Neural progenitor cell (in vitro differentiated cells): ENCODE measurements around the gene F8. TPM values are rescaled to one million over a fixed set of nuclear protein-coding genes. Genes with fewer than 3 reads are reported as not detected.
A peak's percentile ranks its signal among the peaks of the same experiment; 100 is the strongest.
"Not testable (repeated sequence)": the region's sequence is repeated elsewhere in the genome, so short reads cannot be mapped to it uniquely, and the experiment has no call there.

Experiments
- DNase-seq: peaks from one replicate; pipeline ENCODE4 v3.0.0-alpha.2; 2016; ENCODE audit warnings: low spot score
- H2AFZ ChIP-seq: fragments of 200-600 bp; sonication (generic); replicated peaks from 2 replicates; pipeline ENCODE4 v1.6.1; 2016; ENCODE audit warnings: antibody characterized with exemption
- H3F3A ChIP-seq: fragments of 200-600 bp; sonication (generic); 2 replicates; pipeline ENCODE4 v1.6.1; 2016; ENCODE audit warnings: antibody characterized with exemption, low read depth
- H3K27ac ChIP-seq: fragments of 200-600 bp; sonication (generic); 2 replicates; pipeline ENCODE4 v1.5.1; 2016; ENCODE audit warnings: mild to moderate bottlenecking
- H3K27me3 ChIP-seq: fragments of 200-600 bp; sonication (generic); 2 replicates; pipeline ENCODE4 v1.6.1; 2016; ENCODE audit warnings: mild to moderate bottlenecking, moderate library complexity
- H3K36me3 ChIP-seq: fragments of 200-600 bp; sonication (generic); 2 replicates; pipeline ENCODE4 v1.5.1; 2016
- H3K4me1 ChIP-seq: fragments of 200-600 bp; sonication (generic); 2 replicates; pipeline ENCODE4 v1.6.1; 2016; ENCODE audit warnings: mixed run types
- H3K4me2 ChIP-seq: fragments of 200-600 bp; sonication (generic); 2 replicates; pipeline ENCODE4 v1.6.1; 2016
- H3K4me3 ChIP-seq: fragments of 200-600 bp; sonication (generic); 2 replicates; pipeline ENCODE4 v1.5.1; 2016
- H3K79me2 ChIP-seq: fragments of 200-600 bp; sonication (generic); 2 replicates; pipeline ENCODE4 v1.6.1; 2016; ENCODE audit warnings: low read depth
- H3K9ac ChIP-seq: fragments of 200-600 bp; sonication (generic); 2 replicates; pipeline ENCODE4 v1.6.1; 2016
- H3K9me3 ChIP-seq: fragments of 200-600 bp; sonication (generic); 2 replicates; pipeline ENCODE4 v1.5.1; 2016; ENCODE audit warnings: low read depth
- H4K20me1 ChIP-seq: fragments of 200-600 bp; sonication (generic); 2 replicates; pipeline ENCODE4 v1.6.1; 2016; ENCODE audit warnings: low read depth
- H3K27ac Mint-ChIP-seq: 3 replicates; pipeline ENCODE4 v1.8.0; 2021; ENCODE audit warnings: mixed read lengths
- H3K27me3 Mint-ChIP-seq: 2 replicates; pipeline ENCODE4 v1.8.0; 2022; ENCODE audit warnings: low read depth, mild to moderate bottlenecking, inconsistent platforms, moderate library complexity, mixed read lengths; ENCODE audit not compliant: insufficient read depth
- H3K36me3 Mint-ChIP-seq: 3 replicates; pipeline ENCODE4 v1.8.0; 2021; ENCODE audit warnings: mixed read lengths
- H3K4me1 Mint-ChIP-seq: 3 replicates; pipeline ENCODE4 v1.8.0; 2021; ENCODE audit warnings: mixed read lengths
- H3K4me3 Mint-ChIP-seq: 3 replicates; pipeline ENCODE4 v1.8.0; 2021; ENCODE audit warnings: mild to moderate bottlenecking, moderate library complexity, mixed read lengths
- H3K9me3 Mint-ChIP-seq: 3 replicates; pipeline ENCODE4 v1.8.0; 2020; ENCODE audit warnings: mixed read lengths
- CTCF ChIP-seq: fragments of 200-600 bp; sonication (generic); IDR thresholded peaks from 2 replicates; pipeline ENCODE4 v1.5.1; 2017; ENCODE audit warnings: antibody characterized with exemption, mild to moderate bottlenecking
- EZH2 ChIP-seq: fragments of 200-600 bp; sonication (generic); IDR thresholded peaks from 2 replicates; pipeline ENCODE4 v1.6.1; 2017; ENCODE audit warnings: antibody characterized with exemption, mild to moderate bottlenecking, moderate library complexity
- EZH2phosphoT487 ChIP-seq: fragments of 200-600 bp; sonication (generic); IDR thresholded peaks from 2 replicates; pipeline ENCODE4 v1.6.1; 2017; ENCODE audit warnings: antibody characterized with exemption
- total RNA-seq: library from RNA; depleted of rRNA; stranded (reverse); fragments of >200 nt; gene quantifications from 2 replicates; pipeline ENCODE4 v1.2.3, GENCODE V29; 2015; ENCODE audit warnings: low replicate concordance

The F8 gene
- total RNA-seq, 1 donor from 2014 or later: 4.8 TPM

- H2AFZ ChIP-seq: no peak overlapping the region
- no peak overlapping the region for H3K4me2 ChIP-seq
- no peaks in the 10 kb centered on the region for H3K36me3 Mint-ChIP-seq
- H3K27ac Mint-ChIP-seq: peak overlapping the region; percentile 57
- H3K27me3 ChIP-seq: no peaks in the 10 kb centered on the region
- H3K27ac ChIP-seq: no peak overlapping the region
- H3K9me3 ChIP-seq: peaks cover 7% of the 10 kb centered on the region
- no peaks in the 10 kb centered on the region for H3K4me1 ChIP-seq
- peaks cover 2% of the 10 kb centered on the region for H3K27me3 Mint-ChIP-seq
- peaks cover 4% of the 10 kb centered on the region for H3K36me3 ChIP-seq
- no peaks in the 10 kb centered on the region for H3F3A ChIP-seq
- TF ChIP-seq EZH2: no peak
- TF ChIP-seq CTCF: no peak
- no peak for TF ChIP-seq EZH2phosphoT487
- no peak overlapping the region for H3K4me3 Mint-ChIP-seq
- H4K20me1 ChIP-seq: no peaks in the 10 kb centered on the region
- H3K79me2 ChIP-seq: no peaks in the 10 kb centered on the region
- no peak overlapping the region for H3K4me3 ChIP-seq
- H3K4me1 Mint-ChIP-seq: peaks cover 13% of the 10 kb centered on the region
- no peak for DNase-seq
- H3K9ac ChIP-seq: no peak overlapping the region
- H3K9me3 Mint-ChIP-seq: peaks cover 10% of the 10 kb centered on the region
These were observed 203.4 kb downstream of the F8 start for GRCh38 chrX:154818916-154819770.

DNA sequence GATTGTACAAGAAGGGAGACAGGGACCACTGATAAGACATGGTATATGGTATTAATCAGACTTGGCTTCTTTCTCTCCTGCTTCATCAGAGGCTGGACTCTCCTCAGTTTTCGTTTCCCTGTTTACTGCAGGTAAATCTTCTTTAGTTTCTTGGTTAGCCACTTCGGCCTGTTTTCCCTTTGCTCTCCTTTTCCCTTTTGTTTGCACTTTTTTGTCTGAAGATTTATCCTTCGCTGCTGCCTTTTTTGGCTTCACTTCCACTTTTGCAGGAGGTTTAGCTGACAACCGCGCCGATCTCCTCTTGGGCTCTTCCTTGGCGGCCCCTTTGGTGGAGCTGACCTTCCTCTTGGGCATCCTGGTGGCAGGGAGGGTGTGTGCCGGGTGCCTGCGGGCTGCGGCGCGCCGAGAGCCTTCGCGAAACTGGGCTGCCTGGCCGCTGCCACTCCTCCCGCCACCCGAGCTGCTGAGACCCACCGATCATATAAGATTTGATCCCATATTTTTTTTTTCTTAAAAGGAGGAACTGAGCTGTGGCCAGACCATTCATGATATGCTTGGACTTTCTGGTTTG is 205.4 kb downstream of the F8 start:
- H3K27ac ChIP-seq, H3K9ac ChIP-seq, H2AFZ ChIP-seq, DNase-seq, H3K9me3 ChIP-seq, H3F3A ChIP-seq, H3K4me3 ChIP-seq, H4K20me1 ChIP-seq, H3K4me3 Mint-ChIP-seq, H3K27me3 Mint-ChIP-seq, H3K27me3 ChIP-seq, H3K27ac Mint-ChIP-seq, H3K9me3 Mint-ChIP-seq, H3K79me2 ChIP-seq, H3K4me2 ChIP-seq, H3K36me3 ChIP-seq, H3K4me1 ChIP-seq, H3K36me3 Mint-ChIP-seq: not testable (repeated sequence)
- peaks cover 11% of the 10 kb centered on the region for H3K4me1 Mint-ChIP-seq

- not testable (repeated sequence) for H3K4me3 Mint-ChIP-seq, H3F3A ChIP-seq, H3K4me3 ChIP-seq, H3K27ac ChIP-seq, H3K4me2 ChIP-seq, H3K4me1 ChIP-seq, H3K27ac Mint-ChIP-seq, H3K36me3 Mint-ChIP-seq, H3K9me3 Mint-ChIP-seq, H3K27me3 ChIP-seq, H3K79me2 ChIP-seq, DNase-seq, H4K20me1 ChIP-seq, H3K9ac ChIP-seq, H3K36me3 ChIP-seq, H3K9me3 ChIP-seq, H2AFZ ChIP-seq, H3K27me3 Mint-ChIP-seq
- H3K4me1 Mint-ChIP-seq: peaks cover 11% of the 10 kb centered on the region
These were observed 206.1 kb downstream of the F8 start for GRCh38 chrX:154816326-154816898.

DNA sequence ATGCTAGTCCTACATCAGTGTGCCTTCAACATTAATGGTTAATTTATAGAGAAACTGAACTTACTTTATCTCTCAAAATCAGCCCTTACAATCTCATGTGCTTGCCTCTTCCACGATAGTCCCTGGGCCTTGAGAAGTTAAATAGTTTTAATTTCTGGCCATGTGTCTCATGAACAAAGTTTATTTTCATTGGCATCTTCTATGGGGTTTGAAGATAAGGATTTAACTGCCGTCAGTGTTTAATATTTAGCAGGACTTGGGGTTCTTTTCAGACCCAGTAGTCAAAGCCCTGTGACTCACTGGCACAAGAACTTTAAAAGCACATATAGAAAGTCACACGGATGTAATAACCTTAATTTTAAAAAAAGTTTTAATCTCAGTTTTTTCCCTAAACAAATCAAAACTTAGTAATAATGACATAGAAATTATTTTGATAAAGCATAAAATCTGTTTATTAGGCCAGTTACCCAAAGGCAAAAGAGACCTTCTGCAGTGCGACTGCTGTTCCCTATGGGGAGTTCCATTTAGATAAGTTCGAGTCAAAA is 207.2 kb downstream of the F8 start:
- DNase-seq: no peak
- Histone ChIP-seq H3K4me2 (no peak overlapping the region), H2AFZ (no peak overlapping the region), H3K4me3 (no peak overlapping the region), H3K27me3 (no peaks in the 10 kb centered on the region), H3K36me3 (peaks cover 4% of the 10 kb centered on the region), H3K79me2 (no peaks in the 10 kb centered on the region), H3K9me3 (peaks cover 10% of the 10 kb centered on the region), H3K4me1 (no peaks in the 10 kb centered on the region), H3K27ac (no peak overlapping the region), H3K9ac (no peak overlapping the region), H3F3A (no peaks in the 10 kb centered on the region), H4K20me1 (no peaks in the 10 kb centered on the region)
- Mint-ChIP-seq H3K27me3 (peaks cover 2% of the 10 kb centered on the region), H3K36me3 (no peaks in the 10 kb centered on the region), H3K9me3 (peaks cover 6% of the 10 kb centered on the region), H3K4me1 (peaks cover 11% of the 10 kb centered on the region), H3K4me3 (no peak overlapping the region), H3K27ac (no peak overlapping the region)
- TF ChIP-seq CTCF (no peak), EZH2phosphoT487 (no peak), EZH2 (no peak)
